Effector CD4-positive, alpha-beta T cell (primary cell): ENCODE data around the gene RAB40C.
"Not testable (repeated sequence)": the region's sequence is repeated elsewhere in the genome, so short reads cannot be mapped to it uniquely, and the experiment has no call there.

Source experiments
- DNase-seq: peaks from one replicate; pipeline ENCODE4 v3.0.0-alpha.2; 2020

RAB40C gene

DNA sequence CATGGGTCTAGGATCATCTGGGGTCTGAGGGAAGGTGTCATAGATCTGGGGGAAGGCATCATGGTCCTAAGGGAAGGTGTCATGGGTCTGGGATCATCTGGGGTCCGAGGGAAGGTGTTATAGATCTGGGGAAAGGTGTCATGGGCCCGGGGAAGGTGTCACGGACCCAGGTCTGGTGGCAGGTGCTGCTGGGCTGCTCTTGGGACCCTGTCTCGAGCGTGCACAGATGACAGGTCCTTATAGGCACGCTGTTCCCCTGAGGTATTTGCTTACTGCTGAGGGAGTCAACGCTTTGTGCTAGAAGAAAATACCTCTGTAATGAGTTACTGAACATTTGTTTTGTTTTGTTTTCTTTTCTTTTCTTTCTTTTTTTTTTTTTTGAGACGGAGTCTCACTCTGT is 1.4 kb downstream of the RAB40C start:
- DNase-seq, result no peak

DNA sequence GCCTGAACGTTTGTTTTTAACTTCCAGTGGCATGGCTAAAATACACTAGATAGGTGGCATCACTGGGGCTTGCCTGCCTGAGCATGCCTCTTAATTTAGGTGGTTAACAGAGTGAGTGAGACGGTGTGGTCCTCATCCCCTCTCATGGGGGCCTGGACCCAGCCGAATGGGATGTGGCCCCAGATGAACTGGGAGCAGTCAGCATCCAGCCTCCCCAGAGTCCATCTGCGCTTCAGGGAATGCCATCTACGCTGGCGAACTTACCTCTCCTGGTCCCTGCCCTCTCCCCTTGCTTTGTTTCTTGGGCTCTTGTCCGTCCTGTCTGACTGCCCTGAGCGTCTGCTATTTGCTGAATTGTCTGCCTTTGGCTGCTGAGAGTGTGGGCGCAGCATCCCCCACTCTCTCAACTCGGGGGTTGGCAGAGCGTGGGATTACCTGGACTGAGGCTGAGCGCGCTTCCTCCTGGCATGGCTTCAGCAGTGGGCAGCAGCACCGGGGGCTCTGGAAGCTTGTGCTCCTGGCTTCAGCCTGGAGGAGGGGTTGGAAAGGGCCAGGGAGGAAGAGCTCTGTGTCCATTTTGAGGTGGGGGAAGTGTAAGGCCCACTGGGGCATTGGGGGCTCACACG is 2.1 kb downstream of the RAB40C start:
- no peak for DNase-seq

DNA sequence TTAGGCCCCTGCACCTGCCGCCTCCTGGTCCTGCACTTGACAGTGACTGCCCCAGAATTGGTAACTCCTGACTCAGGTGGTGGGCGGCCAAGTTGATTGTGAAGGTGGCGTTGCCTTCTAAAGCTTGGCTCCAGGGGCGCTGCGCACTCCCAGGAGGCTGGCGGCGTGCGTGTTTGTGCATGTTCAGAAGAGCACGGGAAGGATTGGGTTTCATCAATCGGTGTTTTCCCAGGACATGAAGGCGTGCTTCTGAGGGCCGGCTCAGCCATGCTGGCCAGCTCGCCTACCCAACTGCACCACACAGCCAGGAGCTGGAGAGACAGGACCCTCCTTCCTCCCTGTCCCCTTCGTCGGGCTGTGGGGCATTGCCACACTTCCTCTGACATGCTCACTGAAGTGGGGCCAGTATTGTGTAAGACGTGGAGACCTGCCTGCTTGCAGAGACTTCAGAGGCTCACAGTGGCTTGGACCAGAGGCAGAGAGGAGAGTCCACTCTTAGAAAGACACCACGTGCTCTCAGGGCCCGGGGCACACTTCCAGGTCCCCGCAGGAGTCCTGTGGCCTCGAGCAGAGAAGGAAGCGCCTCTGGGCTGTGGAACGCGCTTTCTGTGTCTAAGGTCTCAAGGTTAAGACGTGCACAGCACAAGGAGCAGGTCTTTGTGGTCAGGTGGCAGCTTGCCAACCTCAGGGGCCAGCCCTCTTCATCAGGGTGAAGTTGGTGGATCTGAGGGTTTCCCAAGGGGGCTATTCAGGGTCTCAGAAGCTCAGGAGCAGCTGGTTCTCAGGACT is 2.8 kb downstream of the RAB40C start:
- no peak for DNase-seq

DNA sequence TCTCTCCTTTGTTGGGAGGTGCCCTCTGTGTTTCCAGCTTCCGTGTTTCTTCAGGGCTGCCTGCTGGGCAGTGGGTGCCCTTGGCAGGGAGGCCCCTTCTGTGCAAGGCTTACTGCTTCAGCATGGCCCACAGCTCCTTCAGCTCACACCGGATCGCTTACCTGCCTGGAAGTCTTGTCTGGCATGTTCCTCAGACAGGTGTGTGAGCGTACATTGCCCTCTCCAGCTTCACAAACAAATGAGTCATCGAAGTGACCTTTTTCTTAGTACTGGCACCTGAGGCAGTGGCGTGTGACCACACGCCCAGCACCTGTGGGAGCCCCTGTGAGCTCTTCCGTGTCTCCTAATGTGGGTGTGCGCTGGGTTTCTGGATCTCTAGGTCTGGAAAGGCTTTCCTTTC is 3.5 kb downstream of the RAB40C start:
- DNase-seq, result no peak

DNA sequence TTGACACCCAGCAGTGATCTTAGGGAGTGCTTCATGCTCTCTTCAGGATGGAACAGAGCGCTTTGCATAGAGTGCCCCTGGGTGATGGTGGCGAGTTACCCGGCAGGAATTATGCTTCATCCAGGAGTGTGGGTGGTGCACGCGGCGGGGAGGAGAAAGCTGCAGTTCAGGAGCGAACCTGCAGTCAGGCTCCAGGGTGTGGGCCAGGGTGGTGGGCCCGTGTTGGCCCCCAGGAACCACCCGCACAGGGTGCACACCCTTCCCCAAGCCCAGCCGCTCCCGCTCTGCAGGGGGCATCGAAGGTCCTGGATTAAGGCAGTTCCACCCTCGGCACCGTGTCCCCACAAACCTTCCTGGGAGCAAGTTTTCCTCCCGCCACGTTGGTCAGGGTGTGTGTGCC is 3.9 kb downstream of the RAB40C start:
- DNase-seq, result no peak

DNA sequence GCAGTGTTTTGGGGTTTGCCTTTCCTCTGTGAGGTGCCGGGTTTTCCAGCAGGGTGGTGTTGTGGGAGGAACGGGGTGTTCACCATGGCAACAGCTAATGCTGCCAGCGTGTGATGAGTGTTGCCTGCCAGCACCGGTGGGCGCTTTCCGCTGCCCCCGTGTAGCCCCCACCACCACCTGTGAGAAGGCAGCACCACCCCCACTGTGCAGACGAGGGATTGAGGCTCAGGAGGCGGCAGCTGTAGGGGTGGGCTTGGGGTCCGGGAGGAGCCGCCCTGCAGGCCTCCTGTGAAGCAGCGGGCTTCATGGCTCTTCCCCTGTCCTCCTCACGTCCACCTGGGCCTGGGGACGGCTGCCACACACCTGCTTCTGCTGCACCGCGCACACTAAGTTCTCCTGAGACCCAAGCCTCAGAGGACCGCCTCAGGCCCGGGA is 5.2 kb downstream of the RAB40C start:
- DNase-seq, result no peak

DNA sequence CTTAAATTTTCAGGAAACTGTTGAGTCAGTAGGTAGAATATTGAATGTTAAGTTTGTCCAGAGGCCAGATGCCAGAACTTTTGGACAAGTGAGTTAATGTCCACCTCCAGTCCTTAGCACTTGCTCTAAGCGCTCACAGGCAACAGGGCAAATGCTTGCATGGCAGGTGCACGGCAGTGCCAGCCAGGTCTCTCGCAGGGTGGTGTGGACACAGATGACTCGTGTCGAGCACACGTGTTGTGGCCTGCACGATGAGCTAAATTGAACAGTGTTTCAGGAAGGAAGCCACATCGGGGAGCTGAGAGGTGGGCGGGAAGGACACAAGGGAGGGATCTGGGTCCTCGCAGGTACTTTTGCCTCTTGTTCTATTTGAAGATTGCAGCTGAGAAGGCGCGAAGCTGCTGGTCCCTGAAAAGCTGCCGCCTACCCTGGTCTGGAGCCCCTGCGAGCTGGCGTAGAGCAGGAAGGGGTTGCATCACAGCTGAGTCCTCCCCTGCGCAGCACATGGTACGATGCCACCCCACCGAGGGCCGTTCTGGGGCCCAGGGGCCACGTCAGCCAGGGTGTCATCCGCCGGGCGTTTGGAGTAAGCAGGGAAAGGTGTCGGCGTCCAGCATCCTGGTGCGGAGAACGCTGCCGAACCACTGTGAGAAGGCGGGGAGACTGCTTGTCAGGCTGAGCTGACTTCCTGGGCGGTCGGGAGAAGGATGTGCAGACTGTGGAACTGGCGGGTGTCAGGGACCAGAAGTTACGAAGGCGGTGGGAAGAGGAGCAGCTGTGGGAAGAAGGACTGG is 6.3 kb downstream of the RAB40C start:
- no peak for DNase-seq

DNA sequence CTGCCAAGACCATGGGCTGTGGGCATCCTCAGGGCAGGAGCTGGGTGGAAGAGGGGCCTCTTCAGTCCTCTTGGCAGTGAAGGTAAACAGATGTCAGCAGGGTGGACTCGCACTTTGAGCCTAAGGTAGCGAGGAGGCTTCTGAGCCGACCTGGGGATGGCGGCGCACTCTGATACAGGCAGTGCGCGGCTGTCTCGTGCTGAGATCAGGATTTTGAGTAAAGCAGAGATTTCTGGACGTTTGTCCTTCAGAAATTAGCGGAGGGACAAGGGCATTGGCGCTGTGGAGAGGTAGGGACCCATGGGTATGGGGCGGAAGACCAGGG is 6.8 kb downstream of the RAB40C start:
- no peak for DNase-seq

DNA sequence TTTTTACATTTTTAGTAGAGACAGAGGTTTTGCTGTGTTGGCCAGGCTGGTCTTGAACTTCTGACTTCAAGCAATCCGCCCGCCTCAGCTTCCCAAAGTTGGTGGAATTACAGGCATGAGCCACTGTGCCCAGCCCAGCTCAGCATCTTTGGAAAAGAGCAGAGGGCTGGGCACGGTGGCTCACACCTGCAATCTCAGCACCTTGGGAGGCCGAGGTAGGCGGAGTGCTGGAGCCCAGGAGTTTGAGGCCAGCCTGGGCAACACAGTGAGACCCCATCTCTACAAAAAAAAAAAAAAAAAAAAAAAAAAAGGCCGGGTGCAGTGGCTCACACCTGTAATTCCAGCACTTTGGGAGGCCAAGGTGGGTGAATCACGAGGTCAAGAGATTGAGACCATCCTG is 7.8 kb downstream of the RAB40C start:
- not testable (repeated sequence) for DNase-seq

DNA sequence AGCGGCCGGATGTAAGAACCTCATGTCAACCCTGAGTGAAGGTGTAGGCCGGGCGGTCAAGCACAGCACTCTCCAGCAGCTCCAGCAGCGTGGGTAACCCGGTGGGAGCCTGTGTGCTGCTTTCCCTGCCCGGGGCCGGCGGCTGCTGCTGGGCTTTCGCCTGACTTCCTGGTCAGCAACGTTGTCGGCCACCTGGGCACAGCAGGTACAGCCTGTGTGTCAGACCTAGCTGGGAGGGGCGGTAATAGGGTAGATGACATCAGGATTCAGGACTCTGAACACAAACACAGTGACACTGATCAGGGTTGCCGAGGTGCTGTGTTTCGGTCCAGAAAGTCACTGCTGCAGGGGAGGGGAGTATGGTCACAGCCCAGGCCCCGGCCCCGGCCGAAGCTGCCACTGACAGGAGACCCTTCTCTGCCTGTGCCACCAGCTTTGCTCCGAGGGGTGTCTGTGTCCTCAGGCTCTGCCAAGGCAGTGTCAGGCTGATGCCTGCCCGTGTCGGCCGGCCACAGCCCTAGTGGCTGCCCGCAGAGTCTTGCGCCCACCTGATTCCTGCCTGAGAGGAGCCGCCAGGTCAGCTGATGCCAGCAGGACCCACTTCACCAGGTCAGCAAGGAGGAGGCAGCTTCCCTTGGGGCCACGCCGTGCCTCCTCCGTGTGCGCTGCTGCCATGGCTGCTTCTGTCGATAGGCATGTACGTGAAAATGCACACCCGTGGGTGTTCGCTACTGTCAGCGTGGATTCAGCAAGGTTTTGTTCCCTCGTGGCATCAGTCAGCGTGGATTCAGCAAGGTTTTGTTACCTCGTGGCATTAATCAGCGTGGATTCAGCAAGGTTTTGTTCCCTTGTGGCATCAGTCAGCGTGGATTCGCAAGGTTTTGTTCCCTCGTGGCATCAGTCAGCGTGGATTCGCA is 9.2 kb downstream of the RAB40C start:
- no peak for DNase-seq

DNA sequence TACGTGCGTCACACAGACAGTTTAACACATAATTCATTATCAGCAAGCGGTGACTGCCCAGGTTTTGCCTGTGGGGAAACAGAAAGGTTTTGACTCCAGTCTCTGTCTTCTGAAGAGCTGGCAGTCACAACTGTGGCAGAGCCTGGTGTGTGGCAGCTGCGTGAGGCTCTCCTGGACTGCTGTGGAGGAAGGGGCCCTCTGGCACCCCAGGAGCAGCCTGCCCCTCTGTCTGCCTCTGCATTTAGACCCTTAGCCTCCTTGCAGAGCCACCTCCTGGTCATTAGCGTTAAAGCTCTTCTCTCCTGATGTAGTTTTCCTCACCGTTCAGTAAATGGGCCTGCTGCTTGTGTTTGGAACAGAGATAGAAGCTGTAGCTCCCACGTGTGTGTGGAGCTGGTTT is 10.9 kb downstream of the RAB40C start:
- no peak for DNase-seq

DNA sequence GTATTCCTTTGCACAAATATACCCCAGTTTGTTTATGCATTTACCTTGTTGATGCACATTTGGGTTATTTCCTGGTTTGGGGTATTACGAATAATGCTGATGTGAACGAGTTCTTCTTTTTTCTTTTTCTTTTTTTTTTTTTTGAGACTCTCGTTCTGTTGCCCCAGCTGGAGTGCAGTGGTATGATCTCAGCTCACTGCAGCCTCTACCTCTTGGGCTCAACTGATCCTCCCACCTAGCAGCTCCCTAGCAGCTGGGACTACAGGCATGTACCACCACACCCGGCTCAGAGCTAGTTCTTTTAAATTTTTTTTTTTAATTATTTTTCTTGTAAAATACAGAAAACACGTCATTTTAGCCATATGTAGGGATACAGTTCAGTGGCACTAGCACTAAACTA is 14.1 kb downstream of the RAB40C start:
- DNase-seq, result no peak

DNA sequence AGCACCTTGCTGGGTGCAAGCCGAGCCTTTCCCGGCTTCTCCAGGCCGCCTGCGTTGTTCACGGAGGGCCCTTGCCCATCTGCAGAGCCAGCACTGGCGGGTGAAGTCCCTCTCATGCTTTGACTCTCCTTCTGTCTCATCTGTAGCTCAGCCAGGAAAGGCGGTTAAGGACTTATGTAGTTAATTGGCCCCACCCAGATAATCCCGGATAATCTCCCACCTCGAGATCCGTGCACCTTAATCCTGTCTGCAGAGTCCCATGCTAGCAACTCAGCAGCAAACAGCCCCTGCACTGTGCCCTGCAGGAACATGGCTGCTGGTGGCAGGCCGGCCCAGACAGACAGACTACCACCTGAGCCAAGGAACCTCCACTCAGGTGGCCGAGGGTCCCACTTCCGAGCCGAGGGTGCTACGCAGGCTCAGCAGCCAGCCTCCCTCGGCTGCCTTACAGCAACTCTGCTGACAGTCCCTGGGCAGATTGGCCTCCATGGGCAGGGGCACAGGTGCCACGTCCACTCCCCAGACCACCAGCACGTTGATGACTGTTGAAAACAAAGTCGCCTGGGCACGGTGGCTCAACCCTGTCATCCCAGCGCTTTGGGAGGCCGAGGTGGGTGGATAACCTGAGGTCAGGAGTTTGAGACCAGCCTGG is 16.9 kb downstream of the RAB40C start:
- no peak for DNase-seq

DNA sequence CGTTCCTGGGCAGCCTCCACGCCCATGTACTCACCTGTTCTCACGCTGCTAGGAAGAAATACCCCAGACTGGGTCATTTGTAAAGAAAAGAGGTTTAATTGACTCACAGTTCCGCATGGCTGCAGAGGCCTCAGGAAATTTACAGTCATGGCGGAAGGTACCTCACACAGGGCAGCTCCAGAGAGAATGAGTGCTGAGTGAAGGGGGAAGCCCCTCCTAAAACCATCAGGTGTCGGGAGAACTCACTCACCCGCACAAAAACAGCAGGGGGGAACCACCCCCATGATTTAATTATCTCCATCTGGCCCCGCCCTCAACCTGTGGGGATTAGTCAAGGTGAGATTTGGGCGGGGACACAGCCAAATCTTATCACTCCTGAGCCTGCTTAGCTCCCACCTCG is 18.2 kb downstream of the RAB40C start:
- no peak for DNase-seq

DNA sequence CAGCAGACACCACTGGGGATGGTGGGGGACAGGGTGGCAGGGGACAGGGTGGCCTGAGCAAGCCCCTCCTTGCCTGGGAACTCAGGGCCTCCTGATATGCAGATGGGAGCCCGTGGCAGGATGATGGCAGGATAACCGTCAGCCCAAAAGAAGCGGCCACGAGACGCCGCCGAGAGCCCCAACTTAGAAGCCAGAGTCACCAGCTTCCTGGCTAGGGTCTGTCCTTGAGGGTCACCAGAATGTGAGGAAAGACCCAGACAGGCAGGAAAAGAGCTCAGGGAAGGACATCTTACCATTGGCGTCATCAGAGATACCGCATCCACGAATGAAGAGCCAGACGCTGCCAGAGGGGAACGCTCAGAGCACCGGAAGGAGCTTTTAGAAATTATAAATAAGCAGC is 19.4 kb downstream of the RAB40C start:
- no peak for DNase-seq

DNA sequence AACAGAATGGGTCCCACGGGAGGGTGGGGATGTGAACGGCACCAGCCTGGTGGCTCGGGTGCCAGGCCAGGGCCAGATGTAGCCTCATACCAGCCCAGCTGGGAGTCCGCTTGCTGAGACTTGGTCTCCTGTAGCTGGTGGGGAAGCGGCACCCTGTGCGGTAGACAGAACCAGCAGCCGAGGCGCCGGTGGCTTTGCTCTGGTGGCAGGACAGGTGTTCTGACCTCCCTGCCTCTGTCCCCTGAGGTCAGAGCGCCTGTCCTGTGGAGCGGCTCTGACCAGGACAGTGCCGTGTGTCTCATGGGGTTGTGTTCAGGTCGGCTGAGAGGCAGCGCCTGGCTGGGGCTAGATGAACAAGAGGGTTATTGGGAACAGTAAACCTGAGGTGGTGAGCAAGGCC is 20.1 kb downstream of the RAB40C start:
- no peak for DNase-seq

DNA sequence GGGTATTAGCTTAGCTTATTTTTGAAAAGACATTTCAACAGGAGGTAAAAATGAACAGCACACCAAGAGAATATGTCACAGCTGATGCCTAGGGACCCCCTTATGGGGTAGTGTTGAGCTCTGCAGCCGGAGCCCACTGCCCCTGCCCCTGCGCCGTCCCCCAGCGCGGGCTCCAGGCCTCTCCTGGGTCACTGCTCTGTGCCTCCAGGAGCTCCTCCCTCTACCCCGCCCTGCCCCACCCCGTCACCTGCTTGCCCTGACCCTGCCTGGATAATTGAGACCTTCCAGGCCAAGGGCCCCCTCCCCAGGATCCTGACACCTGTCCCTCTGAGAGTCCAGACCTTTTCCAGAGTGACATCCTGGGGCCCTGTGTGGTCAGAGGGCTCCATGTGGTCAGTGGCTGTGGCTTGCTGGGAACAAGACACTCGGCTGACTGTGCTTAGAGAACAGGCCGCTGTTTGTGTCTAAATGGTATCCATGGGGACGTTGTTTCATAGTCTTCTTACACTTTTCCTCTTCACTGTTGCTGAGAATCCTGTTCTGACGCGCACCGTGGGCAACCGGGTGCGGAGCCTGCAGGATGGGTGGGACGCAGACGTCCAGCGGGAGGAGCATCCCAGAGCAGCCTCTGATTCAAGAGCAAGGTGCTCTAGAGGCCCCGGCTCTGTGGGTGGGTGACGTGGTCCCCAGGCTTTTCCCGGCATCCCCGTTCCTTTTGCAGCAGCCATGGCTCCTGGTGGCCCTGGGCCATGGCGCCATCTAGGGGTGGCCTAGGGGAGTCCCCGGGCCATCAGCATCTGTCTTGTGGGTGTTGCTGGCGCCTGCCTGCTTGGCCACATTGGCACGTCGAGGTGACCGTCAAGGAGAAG is 20.9 kb downstream of the RAB40C start:
- DNase-seq, result peak; percentile 41

DNA sequence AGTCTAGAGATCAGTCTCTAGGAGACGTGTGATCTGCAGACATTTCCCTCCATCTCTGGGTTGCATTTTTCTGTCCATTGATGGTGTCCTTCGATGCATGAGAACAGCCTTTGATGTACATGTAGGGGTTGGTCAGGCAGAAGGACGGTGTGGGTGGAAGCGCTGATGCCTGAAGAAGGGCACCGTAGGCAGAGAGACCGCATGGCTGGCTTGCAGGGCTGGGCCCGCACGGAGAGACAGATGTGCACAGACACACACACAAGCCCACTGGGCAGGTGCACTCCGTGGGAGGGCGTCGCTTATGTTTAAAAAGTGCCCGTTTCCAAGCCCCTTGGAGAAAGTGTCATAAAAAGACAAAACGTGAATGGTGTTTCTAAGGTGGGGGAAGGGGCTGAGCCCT is 25.3 kb downstream of the RAB40C start:
- no peak for DNase-seq

DNA sequence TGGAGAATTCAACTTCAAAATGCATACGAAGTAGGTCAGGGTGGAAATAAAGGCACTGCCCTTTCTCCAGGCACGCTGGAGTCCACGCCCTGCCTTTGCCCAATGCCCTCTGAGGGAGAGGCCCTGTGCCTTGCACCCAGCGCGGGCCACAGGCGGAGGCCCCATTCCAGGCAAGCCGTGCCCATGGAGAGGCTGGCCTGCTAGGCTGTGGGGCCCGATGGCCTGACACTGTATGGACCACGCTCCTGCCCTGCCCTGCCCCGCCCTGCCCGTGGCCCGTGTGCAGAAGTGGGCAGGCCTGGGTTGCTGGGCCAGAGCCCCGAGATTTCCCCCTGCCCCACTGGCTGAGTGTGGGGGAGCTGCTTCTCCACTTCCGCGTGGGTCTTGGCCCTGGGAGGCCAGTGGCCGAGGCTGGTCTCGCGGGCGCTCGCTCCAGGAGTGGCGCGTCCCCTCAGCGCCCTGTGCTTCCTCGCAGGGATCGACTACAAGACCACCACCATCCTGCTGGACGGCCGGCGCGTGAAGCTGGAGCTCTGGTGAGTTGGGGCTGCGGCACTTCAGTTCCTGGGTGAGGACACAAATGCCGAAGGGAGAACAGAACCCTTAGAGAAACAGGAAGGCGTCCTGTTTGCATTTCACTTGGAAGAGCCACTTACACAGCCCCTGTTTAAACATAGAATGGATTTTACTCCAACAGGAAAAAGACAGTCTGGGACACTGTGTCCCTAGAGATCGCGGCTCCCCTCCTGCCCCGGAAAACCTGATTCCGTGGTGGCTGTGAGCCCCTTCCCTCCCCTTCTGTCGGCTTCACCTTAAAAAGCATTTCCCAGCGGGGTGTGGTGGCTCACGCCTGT is 27.1 kb downstream of the RAB40C start:
- no peak for DNase-seq

DNA sequence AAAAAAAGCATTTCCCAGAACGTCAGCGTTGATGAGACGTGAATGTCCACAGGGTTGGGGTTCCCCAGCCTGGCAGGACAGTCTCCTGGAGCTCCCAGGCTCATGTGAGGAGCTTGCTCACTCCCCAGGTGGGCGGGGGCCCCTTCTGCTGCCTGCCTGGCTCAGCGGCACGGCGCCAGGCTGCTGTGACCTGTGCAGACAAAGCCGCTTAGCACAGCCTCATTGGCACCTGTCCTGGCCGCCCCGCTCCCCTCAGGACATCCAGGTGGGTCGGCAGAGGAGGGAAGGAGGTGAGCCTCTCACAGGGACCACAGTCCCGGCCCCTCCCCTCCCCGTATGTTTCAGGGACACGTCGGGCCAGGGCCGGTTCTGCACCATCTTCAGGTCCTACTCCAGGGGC is 28.0 kb downstream of the RAB40C start:
- no peak for DNase-seq
